ENCODE data around the gene IDS.
"Not testable (repeated sequence)": the region's sequence is repeated elsewhere in the genome, so short reads cannot be mapped to it uniquely, and the experiment has no call there.

IDS gene

GRCh38 chrX:149527705-149528104 lies 22.6 kb upstream of the IDS start:
- DNase-seq (ENCODE audit: low read depth) = no peak

DNA sequence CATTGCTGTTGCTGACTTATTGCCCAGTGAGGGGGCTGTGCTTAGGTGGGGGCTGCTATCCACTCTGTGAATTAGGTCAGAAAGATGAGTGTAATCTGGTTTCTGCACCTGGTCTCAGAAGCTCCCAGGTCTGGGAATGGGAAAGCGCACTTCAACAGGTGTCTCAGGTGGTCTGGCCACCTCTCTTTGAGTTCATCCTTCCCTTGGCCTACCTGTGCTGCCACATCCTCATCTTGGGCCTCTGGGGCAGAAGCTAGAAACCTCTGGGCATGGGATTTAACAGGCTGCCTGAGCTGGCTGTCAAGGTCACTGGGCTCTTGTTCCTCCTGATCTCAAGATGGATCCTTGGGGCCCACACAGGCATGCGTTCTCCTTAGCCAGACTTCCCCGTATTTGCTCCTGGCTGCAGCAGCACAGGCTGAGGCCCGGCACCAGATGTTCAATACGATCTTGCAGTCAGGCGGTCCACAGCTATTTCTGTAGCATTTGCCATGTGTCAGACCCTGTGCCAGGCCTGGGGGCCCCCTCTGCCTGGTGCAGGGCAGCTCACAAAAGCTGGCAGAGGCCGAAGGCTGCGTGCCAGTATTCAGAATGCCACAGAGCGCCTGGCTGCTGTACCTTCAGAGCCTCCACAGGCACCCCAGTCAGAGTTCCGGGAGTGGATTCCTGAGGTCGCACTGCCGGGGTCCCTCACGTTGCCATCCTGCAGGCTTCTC lies 21.4 kb upstream of the IDS start:
- DNase-seq (ENCODE audit: low read depth) = not testable (repeated sequence)

DNA sequence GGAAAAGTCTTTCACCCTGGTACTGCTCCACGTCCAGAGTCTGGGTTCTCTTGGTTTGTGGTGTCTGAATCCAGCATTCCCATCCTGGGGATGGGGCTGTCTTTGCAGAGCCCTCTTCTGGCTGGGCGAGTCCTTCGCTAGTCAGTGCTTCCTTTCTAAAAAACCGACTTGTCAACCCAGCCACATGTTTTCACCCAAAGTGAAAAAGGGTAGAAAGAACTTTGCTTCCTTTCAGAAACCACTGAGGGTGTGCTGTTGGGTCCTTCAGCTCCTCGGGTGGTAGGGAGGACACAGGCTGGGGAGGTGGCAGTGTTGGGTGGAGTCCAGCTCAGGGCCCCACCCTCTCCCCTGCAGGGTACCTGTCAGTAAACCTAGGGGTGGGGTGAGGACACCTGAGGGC lies 20.8 kb upstream of the IDS start:
- DNase-seq (ENCODE audit: low read depth) = not testable (repeated sequence)

GRCh38 chrX:149525389-149525788 lies 20.3 kb upstream of the IDS start:
- DNase-seq (ENCODE audit: low read depth) = not testable (repeated sequence)

DNA sequence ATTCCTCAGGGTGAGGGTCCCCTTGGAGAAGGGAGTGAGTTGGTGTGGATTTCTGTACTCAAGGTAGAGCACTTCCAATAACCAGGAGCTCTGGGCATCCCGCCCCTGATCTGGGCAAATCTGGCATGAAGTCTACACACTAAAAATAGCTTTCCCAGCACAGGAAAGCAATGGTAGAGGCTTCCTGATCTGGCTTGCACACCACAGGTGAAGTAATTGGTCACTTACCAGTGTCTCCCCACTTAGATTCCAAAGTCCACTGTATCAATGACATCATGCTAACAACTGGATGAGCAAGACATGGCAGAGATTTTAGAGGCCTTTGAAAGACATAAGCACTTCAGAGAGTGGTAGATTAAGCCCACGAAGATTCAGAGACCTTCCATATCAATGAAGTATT lies 17.8 kb upstream of the IDS start:
- no peak for DNase-seq (ENCODE audit: low read depth)

- no peak for DNase-seq (ENCODE audit: low read depth)
Measured at GRCh38 chrX:149521438-149521837, 16.3 kb upstream of the IDS start.

DNA sequence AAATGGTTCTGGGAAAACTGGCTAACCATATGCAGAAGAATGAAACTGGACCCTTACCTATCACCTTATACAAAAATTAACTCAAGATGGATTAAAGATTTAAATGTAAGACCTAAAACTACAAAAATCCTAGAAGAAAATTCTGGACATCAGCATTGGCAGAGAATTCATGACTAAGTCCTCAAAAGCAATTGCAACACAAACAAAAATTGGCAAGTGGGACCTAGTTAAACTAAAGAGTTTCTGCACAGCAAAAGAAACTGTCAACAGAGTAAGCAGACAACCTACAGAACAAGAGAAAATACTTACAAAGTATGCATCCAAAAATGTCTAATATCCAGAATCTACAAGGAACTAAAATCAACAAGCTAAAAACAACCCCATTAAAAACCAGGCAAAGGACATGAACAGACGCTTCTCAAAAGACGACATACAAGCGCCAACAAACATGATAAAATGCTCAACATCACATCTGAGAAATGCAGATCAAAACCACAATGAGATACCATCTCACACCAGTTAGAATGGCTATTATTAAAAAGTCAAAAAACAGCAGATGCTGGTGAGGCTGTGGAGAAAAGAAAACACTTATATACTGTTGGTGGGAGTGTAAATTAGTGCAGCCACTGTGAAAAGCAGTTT lies 15.7 kb upstream of the IDS start:
- DNase-seq (ENCODE audit: low read depth) = not testable (repeated sequence)

- no peak for DNase-seq (ENCODE audit: low read depth)
Measured at GRCh38 chrX:149518236-149518635, 13.1 kb upstream of the IDS start.

GRCh38 chrX:149517308-149517707 lies 12.2 kb upstream of the IDS start:
- no peak for DNase-seq (ENCODE audit: low read depth)

- DNase-seq (ENCODE audit: low read depth) = no peak
Measured at GRCh38 chrX:149516604-149517003, 11.5 kb upstream of the IDS start.

DNA sequence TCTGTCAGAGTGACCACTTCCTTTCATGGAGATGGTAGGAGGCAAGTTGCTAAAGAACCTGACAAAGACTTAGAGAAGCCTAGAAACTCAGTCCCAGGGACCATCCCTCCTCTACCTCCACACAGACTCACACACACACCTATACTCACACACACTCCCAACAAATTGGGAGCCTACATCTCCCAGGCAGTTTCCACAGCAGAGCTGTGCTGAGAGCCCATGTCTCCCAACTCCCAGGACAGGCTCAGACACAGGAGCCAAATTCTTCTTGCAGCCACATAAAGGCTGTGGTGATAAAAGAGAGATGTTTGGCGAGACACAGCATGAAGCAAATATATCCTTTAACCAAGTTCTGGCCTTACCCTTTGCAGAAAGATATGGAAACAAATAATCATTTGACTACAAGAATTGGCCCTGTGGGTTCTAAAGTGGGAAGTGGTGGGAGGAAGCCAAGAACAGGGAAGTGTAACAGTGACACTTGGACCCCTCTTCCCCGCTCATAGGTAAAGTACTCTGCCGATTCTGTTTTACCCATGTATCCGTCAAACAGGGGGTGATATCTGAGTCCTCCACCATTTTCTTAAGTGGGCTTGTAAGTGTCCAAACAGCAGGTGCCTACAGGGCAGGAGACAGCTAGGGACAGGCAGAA lies 11.0 kb upstream of the IDS start:
- DNase-seq (ENCODE audit: low read depth) = no peak

- DNase-seq (ENCODE audit: low read depth) = no peak
Measured at GRCh38 chrX:149513825-149514428, 8.8 kb upstream of the IDS start.

DNA sequence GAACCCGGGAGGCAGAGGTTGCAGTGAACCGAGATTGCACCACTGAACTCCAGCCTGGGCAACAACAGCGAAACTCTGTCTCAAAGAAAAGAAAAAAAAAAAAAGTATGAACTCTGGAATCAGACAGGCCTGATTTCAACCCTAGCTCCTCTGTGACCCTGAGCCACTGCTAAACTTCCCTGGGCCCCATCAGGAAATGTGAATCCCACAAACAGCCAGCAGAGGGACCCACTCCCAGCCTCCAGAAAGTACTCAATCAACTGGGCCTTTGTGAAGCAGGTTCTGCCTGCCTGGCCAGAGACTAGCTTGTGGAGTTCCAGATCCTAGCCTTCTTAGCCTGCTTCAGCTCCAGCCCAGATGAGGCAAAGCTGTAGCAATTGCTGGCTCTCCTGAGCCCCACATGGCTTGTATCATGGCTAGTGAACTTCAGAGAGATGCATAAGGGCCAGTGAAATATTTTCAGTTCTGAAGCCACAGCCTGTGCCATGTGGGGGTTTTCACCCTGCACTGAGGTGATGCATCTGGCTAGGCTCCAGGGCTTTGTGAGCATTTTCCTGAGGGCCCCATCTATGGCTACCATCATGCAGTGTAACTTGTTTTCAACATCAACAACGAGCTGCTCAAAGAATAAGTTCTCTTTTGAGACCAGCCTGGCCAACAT lies 7.2 kb upstream of the IDS start:
- DNase-seq (ENCODE audit: low read depth) = no peak

GRCh38 chrX:149511081-149511480 lies 6.0 kb upstream of the IDS start:
- DNase-seq (ENCODE audit: low read depth) = no peak

GRCh38 chrX:149510386-149510785 lies 5.3 kb upstream of the IDS start:
- DNase-seq (ENCODE audit: low read depth) = no peak

DNA sequence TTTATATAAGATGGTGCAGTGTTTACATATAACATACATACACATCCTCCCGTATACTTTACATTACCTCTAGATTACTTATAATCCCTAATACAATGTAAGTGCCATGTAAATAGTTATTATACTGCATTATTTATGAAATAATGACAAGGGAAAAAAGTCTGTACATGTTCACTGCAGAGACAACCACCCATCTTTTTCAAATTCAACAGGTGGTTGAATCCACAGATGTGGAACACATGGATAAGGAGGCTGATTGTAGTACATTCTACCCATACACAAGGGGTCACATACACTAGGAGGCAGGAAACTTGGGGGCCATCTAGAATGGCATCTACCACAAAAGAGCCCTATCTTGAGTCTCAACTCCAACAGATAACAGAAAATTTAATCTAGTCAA lies 3.4 kb upstream of the IDS start:
- no peak for DNase-seq (ENCODE audit: low read depth)

GRCh38 chrX:149506349-149506748 lies 1.2 kb upstream of the IDS start:
- DNase-seq (ENCODE audit: low read depth) = no peak

DNA sequence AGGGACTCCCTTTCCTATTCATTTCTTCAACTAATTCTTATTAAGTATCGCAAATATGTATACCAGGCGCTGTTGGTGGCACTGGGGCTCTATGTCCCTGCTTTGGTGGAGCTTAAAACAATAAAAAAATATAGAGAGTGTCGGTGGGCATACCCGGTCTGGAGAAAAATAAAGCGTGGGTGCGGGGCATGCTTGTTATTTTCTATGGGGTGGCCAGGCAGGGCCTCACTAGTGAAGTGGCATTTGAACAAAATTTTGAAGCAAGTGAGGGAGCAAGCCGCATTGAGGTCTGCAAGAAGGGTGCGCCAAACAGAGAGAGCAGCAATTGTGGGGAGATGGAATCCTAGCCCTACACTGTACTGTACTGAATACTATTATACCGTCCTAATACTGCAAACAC lies 565 bp upstream of the IDS start:
- no peak for DNase-seq (ENCODE audit: low read depth)

DNA sequence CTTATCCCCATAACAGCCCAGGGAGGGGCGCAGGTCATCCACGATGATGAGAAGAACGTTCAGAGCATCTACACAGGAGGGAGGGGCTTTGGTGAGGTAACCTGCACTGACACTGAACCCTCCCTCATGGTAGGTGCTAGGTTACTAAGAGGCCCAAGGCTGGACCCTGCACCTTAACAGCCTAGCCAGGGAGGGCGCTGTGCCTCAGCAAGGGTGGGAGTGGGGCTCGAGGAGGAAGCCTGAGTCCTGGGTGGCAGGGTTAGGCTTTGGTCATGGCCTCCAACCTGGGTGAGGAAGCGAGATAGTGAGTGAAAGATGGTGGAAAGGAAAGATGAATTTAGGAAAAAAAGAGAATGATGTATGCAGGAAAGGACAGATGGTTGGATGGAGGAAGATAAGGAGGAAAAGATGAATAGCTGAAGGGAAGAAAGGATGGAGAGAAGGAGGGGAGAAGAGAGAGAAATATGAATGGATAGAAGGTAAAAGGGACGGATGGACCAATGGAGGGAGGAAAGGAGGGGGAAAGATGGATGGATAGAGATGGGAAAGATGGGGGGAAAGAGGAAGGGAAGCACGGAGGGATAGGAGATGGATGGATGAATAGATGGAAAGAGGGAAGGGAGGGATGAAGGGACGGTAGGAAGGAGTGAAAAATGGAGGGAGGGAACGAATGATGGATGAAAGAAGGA lies 736 bp downstream of the IDS start:
- peak; percentile 61 for DNase-seq (ENCODE audit: low read depth)

- not testable (repeated sequence) for DNase-seq (ENCODE audit: low read depth)
Measured at GRCh38 chrX:149503446-149503845, 1.7 kb downstream of the IDS start.

- not testable (repeated sequence) for DNase-seq (ENCODE audit: low read depth)
Measured at GRCh38 chrX:149502923-149503322, 2.2 kb downstream of the IDS start.

- no peak for DNase-seq (ENCODE audit: low read depth)
Measured at GRCh38 chrX:149499766-149500165, 5.3 kb downstream of the IDS start.
